NCI-H1092 (cell line): ENCODE results near the gene STX11.
"Not testable (repeated sequence)": the region's sequence is repeated elsewhere in the genome, so short reads cannot be mapped to it uniquely, and the experiment has no call there.

Experiments
- DNase-seq: peaks from one replicate; lab custom pipeline; 2025; lab: John Stamatoyannopoulos, UW

STX11 gene

GRCh38 chr6:144149894-144150709, at the start of gene STX11:
STX11 (plus strand) TSS chr6:144150517; CDS start chr6:144186628, 36,111 bp downstream.
- DNase-seq = no peak

- no peak for DNase-seq
Observed at GRCh38 chr6:144103026-144103563, 47.2 kb upstream of the STX11 start.

GRCh38 chr6:144104488-144104887, 45.8 kb upstream of the STX11 start:
- DNase-seq = no peak

DNA sequence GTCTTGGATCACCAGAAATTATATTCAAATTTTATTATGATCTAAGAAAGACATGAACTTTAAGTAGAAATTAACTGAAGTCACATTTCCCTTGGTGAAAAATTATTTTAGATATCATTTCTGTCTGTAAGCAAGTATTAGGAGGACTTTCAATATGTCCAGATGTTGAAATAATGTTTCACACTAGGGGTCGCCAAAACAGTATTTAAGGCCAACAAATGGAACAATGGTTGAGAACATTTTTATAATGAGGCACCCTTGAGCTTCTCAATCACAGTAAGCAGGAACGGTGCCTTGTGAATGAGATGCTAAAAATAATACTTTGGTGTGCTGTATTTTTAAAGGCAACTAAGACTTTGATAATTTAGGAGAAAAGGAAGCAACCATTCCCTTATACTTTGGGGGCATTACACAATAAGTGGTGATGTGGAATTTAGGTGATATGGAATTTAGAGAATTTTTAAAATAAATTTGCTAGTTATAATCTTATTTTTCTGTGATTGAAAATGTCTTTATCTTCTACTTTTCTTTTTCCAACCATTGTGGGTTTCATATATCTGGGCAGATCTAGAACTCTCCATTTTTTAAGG, 45.3 kb upstream of the STX11 start:
- DNase-seq = peak; percentile 8

DNA sequence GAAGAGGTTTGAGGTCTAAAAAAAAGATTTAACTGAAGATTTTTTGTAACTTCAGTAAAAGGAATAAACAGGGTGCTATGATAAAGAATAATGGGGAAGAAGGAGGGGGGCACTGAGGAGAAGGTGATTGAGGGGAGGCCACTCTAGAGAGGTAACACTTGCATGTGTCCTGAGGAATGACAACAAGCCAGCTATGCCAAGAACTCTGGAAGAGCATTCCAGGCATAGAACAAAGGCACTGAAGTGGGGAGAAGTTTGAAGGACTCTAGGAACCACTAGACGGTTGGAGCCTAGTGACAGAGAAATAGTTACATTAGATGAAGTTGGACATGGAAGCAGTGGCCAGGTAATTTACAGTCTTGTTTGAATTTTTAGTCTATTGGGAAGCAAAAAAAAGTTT, 44.1 kb upstream of the STX11 start:
- no peak for DNase-seq

- no peak for DNase-seq
Observed at GRCh38 chr6:144110210-144110609, 40.1 kb upstream of the STX11 start.

- DNase-seq = no peak
Observed at GRCh38 chr6:144113366-144113765, 37.0 kb upstream of the STX11 start.

- DNase-seq = no peak
Observed at GRCh38 chr6:144115219-144115618, 35.1 kb upstream of the STX11 start.

DNA sequence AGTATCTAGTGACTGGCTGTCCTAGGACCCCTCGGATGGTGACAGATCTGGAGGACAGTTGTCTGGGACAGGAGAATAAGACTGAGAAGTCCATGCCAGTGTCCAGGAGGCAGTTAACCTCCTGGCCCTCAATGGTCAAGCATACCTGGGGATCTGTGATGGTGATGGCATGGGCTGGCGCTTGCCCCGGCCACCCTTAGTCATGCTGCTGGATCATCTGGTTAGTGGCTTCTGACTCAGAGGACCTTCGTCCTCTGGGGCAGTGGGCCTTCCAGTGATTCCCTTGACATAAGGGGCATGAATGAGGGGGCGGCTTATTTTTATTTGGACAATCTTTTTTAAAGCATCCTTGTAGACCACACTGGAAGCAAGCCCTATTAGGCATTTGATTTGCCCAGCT, 30.9 kb upstream of the STX11 start:
- no peak for DNase-seq

GRCh38 chr6:144122861-144123260, 27.5 kb upstream of the STX11 start:
- no peak for DNase-seq

DNA sequence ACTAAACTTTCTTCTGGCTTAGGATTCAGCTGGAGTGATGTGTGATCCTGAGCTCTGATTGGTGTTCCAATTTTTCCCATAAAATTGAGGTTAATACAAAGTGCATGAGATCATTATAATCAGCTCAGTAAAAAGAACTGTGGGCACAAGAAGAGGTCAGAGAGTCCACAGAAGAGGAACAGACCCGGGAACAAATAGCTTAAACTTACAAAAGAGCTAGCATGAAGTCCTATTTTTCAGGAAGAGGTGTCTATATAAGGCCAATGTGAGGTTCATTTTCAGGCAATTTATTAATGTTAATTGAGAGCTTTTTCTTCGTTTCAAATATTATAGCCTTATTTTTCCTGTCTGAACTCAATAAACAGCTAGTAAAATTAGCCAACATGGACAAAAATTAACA, 26.9 kb upstream of the STX11 start:
- no peak for DNase-seq

- no peak for DNase-seq
Observed at GRCh38 chr6:144123836-144124235, 26.5 kb upstream of the STX11 start.

DNA sequence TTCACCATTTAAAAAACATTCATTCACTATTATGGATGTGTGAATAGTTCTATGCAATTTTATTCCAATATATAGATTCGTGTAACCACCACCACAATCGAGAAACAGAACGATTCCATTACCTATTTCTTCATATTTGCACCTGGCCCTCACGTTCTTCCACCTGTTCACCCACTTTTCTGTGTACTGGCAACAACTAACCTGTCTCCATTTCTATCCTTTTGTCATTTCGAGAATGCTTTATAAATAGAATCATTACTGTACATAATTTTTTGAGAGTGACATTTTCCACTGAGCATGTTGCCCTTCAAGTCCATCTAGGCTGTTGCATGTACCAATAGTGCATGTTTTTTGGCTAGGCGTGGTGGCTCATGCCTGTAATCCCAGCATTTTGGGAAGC, 23.2 kb upstream of the STX11 start:
- DNase-seq = no peak

GRCh38 chr6:144129469-144129868, 20.8 kb upstream of the STX11 start:
- DNase-seq = no peak

- DNase-seq = no peak
Observed at GRCh38 chr6:144131248-144131709, 19.0 kb upstream of the STX11 start.

GRCh38 chr6:144132167-144132690, 18.1 kb upstream of the STX11 start:
- not testable (repeated sequence) for DNase-seq

- no peak for DNase-seq
Observed at GRCh38 chr6:144133225-144133821, 17.0 kb upstream of the STX11 start.

- no peak for DNase-seq
Observed at GRCh38 chr6:144134176-144134575, 16.1 kb upstream of the STX11 start.

DNA sequence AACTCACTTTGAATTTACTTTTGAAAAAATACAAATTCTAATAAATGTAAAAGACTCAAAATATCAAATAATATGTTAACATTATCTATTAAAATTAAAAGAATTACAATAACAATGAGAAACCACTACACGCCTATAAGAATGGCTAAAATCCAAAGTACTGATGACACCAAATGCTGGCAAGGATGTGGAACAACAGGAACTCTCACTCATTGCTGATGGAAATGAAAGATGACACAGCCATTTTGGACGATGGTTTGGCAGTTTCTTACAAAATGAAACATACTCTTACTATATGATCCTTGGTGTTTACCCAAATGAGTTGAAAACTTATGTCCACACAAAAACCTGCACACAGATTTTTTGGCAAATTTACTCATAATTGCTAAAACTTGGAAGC, 15.6 kb upstream of the STX11 start:
- DNase-seq = no peak

- no peak for DNase-seq
Observed at GRCh38 chr6:144138542-144138941, 11.8 kb upstream of the STX11 start.

- DNase-seq = no peak
Observed at GRCh38 chr6:144139817-144140216, 10.5 kb upstream of the STX11 start.

GRCh38 chr6:144140867-144141266, 9.4 kb upstream of the STX11 start:
- DNase-seq = no peak

GRCh38 chr6:144141470-144141869, 8.8 kb upstream of the STX11 start:
- no peak for DNase-seq
